Amygdala (tissue), 56 donors: ENCODE measurements around the gene GPT2.
"Not testable (repeated sequence)": the region's sequence is repeated elsewhere in the genome, so short reads cannot be mapped to it uniquely, and the experiment has no call there.

ENCODE experiments used
- DNase-seq, 56 donors: peaks; one replicate each; lab custom pipeline; 2025; lab: John Stamatoyannopoulos, UW

Gene GPT2

DNA sequence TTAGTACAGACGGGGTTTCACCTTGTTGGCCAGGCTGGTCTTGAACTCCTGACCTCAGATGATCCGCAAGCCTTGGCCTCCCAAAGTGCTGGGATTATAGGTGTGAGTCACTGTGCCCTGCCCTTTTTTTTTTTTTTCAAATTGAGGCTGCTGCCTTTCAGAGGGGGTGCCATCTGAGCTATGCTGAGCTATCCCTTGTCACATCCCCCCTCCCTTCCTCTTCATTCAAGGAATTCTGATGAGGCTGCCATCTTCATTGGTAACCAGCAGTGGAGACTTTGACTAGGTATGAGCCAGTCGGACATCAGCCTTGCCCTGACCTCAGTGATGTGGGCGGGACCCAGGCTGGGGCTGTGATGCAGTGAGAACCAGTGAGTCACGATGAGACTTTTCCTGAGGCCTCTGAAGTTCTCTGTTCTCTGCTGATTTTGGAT is 24.4 kb upstream of the GPT2 start:
- no peak for DNase-seq

DNA sequence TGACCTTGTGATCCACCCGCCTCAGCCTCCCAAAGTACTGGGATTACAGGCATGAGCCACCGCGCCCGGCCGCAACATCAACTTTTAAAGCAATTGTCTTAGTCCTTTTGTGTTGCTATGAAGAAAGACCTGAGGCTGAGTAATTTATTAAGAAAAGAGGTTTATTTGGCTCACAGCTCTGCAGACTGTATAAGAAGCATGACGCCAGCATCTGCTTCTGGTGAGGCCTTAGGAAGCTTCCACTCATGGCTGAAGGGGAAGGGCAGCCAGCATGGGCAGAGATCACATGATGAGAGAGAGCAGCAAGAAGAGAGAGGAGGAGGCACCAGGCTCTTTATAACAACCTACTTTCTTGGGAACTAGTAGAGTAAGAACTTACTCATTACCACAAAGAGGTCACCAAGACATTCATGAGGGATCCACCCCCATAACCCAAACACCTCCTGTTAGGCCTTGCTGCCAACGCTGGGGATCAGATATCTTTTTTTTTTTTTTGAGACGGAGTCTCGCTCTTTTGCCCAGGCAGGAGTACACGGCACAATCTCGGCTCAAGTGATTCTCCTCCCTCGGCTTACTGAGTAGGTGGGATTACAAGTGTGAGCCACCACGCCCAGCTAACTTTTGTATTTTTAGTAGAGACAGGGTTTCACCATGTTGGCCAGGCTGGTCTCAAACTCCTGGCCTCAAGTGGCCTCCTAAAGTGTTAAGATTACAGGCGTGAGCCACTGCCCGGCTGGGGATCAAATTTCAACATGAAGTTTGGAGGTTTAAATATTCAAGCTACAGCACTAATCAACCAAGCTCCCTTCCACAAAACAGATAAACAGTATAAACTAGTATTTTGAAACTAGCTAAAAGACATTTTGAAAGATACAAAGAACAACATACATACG is 21.4 kb upstream of the GPT2 start:
- DNase-seq, result no peak

GRCh38 chr16:46866286-46866685 is 17.9 kb upstream of the GPT2 start:
- DNase-seq, result no peak

DNA sequence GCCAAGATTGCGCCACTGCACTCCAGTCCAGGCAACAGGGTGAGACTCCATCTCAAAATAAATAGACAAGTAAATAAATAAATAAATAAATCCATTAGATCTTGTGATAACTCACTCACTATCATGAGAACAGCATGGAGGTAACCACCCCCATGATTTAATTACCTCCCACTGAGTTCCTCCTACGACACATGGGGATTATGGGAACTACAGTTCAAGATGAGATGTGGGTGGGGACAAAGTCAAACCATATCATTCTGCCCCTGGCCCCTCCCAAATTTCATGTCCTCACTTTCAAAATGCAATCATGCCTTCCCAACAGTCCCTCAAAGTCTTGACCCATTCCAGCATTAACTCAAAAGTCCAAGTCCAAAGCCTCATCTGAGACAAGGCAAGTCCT is 16.7 kb upstream of the GPT2 start:
- not testable (repeated sequence) for DNase-seq

DNA sequence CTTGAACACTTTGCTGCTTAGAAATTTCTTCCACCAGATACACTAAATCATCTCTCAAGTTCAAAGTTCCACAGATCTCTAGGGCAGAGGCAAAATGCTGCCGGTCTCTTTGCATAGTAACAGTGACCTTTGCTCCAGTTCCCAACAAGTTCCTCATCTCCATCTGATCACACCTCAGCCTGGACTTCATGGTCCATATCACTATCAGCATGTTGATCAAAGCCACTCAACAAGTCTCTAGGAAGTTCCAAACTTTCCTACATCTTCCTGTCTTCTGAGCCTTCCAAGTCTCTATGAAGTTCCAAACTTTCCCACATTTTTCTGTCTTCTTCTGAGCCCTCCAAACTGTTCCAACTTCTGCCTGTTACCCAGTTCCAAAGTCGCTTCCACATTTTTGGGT is 15.3 kb upstream of the GPT2 start:
- DNase-seq, result not testable (repeated sequence)

- no peak for DNase-seq
These were observed 12.6 kb upstream of the GPT2 start for GRCh38 chr16:46871597-46871996.

- DNase-seq, result peak in 5 of 56 donors; percentile 13 to 29 (median 22)
These were observed 11.0 kb upstream of the GPT2 start for GRCh38 chr16:46873201-46873600.

GRCh38 chr16:46875243-46875642 is 8.9 kb upstream of the GPT2 start:
- DNase-seq, result no peak

GRCh38 chr16:46882304-46882939 is 1.7 kb upstream of the GPT2 start:
- DNase-seq, result peak in 1 of 56 donors; percentile 16

DNA sequence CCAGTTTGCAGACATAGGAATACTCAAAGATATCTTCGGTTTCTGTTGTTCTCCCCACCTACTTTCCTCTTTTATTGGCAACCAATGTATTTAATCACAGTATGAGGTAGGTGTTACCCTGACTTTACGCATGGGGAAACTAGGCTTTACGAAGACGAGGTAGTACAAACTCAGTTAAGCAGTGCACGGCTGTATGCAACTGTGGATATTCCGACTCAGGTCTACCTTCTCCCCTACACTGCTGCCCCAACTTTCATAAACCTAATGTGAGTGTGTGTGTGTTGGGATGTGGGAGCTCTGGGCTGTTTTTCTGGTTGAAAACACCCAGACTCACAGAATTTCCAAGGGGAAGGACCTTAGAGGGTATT is 1.2 kb upstream of the GPT2 start:
- no peak for DNase-seq

DNA sequence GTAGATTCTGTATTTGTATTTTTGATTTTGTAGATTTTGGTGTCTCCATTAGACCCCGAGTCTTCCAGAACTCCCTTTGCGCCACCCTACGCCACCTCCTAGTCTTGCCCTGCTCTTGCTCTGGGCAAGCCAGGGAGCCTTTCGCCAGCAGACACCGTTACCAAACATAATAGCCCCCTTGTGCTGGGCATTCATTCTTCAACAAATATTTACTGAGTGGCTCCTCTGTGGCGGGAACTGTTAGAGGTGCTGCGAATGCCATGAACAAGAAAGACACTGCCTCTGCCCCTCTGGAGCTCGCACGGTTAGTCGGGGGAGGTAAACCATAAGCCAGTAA is 841 bp upstream of the GPT2 start:
- DNase-seq, result peak in 20 of 56 donors; percentile 17 to 74 (median 48)

GRCh38 chr16:46884513-46885293 is 541 bp downstream of the GPT2 start:
- DNase-seq, result peak in 41 of 56 donors; percentile 31 to 81 (median 52)

DNA sequence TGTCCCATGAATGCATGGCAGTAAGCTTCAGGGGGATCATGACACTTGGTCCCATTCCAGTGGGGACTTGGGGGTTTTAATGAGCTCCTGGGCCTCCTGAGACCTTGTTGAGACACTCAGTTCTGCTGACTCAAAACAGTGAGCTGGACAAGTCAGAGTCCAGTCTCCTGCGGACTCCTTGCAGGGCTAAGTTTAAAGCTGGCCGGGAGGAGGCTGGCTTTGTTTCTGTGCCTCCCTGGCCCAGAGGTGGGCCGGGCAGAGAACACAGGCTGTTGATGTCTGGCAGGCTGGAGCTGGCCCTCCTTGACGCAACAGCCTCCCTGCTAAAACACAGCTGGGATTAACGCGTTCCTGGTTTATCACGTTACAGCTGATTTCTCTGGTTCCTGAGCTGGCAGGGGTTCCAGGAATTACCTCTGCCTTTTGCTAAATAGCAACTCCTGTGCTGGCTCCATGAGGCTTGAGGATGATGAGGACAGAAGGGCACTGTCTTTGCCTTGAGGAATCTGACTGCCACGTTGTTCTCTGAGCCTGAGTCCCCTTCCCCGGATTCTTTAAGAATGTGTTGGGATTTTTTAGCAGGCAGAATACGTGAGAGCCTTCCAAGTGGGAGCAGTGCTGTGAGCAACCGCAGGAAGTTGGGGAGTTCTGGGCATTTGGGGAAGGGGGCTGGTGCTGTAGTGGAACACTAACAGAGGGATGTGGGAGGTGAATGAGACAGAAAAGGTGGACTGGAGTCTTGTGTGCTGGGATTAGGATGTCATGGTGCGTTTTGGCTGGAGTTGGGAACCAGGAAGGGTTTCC is 2.0 kb downstream of the GPT2 start:
- DNase-seq, result peak in 33 of 56 donors; percentile 14 to 77 (median 40)

DNA sequence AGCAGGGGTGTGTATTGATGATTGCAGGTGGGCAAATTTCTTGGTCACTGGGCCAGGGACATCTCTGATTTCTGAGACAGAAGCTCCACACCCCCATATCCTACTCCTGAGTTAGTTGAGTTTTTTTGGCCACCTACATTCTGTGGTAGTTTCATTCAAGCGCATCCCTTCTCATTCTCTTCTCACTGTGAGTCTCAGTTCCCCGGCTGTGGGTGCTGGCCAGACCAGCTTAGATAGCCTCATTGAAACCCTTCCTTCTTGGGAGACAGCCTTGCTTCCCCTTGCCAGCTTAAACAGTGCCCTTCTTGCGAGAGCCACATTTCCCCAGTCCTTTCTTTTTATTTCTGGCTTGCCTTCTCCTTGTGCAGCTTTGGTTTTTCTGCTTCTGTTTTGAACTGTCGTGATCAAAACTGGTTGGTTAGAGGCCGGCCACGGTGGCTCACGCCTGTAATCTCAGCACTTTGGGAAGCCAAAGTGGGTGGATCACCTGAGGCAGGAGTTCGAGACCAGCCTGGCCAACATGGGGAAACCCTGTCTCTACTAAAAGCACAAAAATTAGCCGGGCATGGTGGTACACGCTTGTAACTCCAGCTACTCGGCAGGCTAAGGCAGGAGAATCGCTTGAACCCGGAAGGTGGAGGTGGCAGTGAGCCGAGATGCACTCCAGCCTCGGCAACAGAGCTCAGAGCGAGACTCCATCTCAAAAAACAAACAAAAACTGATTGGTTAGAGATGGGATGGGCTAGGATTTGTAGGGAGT is 2.8 kb downstream of the GPT2 start:
- peak in 8 of 56 donors; percentile 13 to 50 (median 28) for DNase-seq

DNA sequence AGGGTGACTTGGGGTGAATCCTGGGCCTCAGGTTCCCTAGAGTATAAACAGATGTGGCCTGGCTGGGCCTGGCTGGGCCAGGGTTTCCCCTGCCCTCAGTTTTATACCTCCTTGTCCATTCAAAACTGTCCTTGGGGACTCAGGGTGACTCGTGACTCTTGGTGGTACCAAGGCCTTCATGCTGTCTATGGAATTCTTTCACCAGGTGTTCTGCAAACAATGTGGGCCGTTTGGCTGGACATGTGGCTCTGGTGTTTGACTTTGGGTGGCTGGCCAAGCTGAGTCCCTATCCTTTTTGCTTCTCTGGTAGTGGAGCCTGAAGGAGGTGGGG is 3.3 kb downstream of the GPT2 start:
- DNase-seq, result no peak

DNA sequence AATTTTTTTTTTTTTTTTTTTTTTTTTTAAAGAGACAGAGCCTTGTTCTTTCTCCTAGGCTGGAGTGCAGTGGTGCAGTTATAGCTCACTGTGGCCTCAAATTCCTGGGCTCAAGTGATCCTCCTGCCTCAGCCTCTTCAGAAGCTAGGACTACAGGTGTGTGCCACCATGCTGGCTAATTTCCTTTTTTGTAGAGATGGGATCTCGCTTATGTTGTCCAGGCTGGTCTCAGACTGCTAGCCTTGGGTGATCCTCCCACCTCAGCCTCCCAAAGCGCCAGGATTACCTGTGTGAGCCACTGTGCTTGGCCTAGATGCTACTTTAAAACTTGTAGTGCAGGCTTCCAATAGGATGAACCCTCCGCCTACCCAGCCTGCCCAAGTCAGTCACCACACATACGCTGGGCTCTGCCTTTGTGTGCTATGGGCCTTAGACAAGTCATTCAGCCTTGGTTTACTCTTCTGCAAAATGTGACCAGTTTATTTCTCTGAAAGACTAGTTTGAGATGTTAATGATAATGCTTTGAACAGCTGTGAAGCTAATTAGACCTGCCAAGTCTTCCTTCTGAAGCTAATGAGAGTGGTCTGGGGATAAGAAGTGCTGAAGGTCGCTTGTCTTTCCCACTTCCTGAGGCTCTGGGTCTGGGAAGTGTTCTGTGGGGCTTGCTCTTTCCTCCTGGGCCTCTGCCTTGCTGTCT is 5.2 kb downstream of the GPT2 start:
- no peak for DNase-seq

GRCh38 chr16:46889942-46890300 is 5.8 kb downstream of the GPT2 start:
- DNase-seq, result no peak

GRCh38 chr16:46891910-46892309 is 7.7 kb downstream of the GPT2 start:
- no peak for DNase-seq

- peak in 45 of 56 donors; percentile 23 to 83 (median 63) for DNase-seq
These were observed 10.0 kb downstream of the GPT2 start for GRCh38 chr16:46894036-46894672.
